ENCODE data around the gene CEACAM21. TPM values are rescaled to one million over a fixed set of nuclear protein-coding genes. Genes with fewer than 3 reads are reported as not detected.

Gene CEACAM21
- total RNA-seq, 1 experiment from 2014 or later = not detected

- no peak overlapping the region for H3K14ac ChIP-seq (ENCODE audit: insufficient read depth, low read length)
- no peak overlapping the region for H2AK5ac ChIP-seq (ENCODE audit: insufficient read length, low read length)
- H2BK5ac ChIP-seq (ENCODE audit: insufficient read length, low read length) = no peak overlapping the region
- Mint-ChIP-seq H3K4me1 (no peaks in the 10 kb centered on the region), H3K27ac (no peak overlapping the region), H3K27me3 (ENCODE audit: low read depth) (peaks cover 4% of the 10 kb centered on the region), H3K4me3 (no peak overlapping the region), H3K36me3 (ENCODE audit: insufficient read depth in 1 of 3, low read depth in 3 of 3) (peaks cover 0 to 25% (median 8%) of the 10 kb centered on the region in 3 experiments; a peak in 4 of 7 replicates), H3K9me3 (peaks cover 79 to 94% of the 10 kb centered on the region in 2 experiments)
- no peak overlapping the region for H2BK12ac ChIP-seq (ENCODE audit: insufficient read length, low read depth, low read length)
- no peaks in the 10 kb centered on the region for H4K20me1 ChIP-seq (ENCODE audit: control insufficient read depth, insufficient read depth, insufficient read length)
- no peak overlapping the region for H3K27ac ChIP-seq (ENCODE audit: insufficient read length, low read depth, low read length)
- H3K79me2 ChIP-seq (ENCODE audit: insufficient read depth, low read length) = no peaks in the 10 kb centered on the region
- TF ChIP-seq, protein P1, sequence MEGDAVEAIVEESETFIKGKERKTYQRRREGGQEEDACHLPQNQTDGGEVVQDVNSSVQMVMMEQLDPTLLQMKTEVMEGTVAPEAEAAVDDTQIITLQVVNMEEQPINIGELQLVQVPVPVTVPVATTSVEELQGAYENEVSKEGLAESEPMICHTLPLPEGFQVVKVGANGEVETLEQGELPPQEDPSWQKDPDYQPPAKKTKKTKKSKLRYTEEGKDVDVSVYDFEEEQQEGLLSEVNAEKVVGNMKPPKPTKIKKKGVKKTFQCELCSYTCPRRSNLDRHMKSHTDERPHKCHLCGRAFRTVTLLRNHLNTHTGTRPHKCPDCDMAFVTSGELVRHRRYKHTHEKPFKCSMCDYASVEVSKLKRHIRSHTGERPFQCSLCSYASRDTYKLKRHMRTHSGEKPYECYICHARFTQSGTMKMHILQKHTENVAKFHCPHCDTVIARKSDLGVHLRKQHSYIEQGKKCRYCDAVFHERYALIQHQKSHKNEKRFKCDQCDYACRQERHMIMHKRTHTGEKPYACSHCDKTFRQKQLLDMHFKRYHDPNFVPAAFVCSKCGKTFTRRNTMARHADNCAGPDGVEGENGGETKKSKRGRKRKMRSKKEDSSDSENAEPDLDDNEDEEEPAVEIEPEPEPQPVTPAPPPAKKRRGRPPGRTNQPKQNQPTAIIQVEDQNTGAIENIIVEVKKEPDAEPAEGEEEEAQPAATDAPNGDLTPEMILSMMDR (conservative IDR thresholded peaks at IDR 0.05) = no peak
- H2AFZ ChIP-seq (ENCODE audit: low read length) = no peak overlapping the region
- H2BK15ac ChIP-seq (ENCODE audit: low read depth, low read length) = no peak overlapping the region
- no peaks in the 10 kb centered on the region for H3K4me1 ChIP-seq (ENCODE audit: insufficient read depth, low read length)
- H3K18ac ChIP-seq (ENCODE audit: insufficient read length, low read depth, low read length) = no peak overlapping the region
- no peak for DNase-seq
- no peak overlapping the region for H4K5ac ChIP-seq (ENCODE audit: insufficient read length, low read depth, low read length)
- H2BK20ac ChIP-seq (ENCODE audit: low read depth, low read length, poor library complexity, severe bottlenecking) = no peak overlapping the region
- no peak overlapping the region for H2BK120ac ChIP-seq (ENCODE audit: low read depth, low read length, poor library complexity, severe bottlenecking)
- H3K9me3 ChIP-seq (ENCODE audit: control insufficient read depth, low read depth, low read length) = peaks cover 24% of the 10 kb centered on the region
- H3T11ph ChIP-seq (ENCODE audit: low read length) = no peak overlapping the region
- H3K4me2 ChIP-seq (ENCODE audit: insufficient read depth, insufficient read length, low read length) = no peak overlapping the region
- H3K23ac ChIP-seq (ENCODE audit: insufficient read length, low read depth, low read length) = no peak overlapping the region
- H3K27me3 ChIP-seq (ENCODE audit: insufficient read depth, low read length) = no peaks in the 10 kb centered on the region
- no peak overlapping the region for H4K91ac ChIP-seq (ENCODE audit: insufficient read length, low read depth, low read length)
- H3K56ac ChIP-seq (ENCODE audit: insufficient read length, low read depth, low read length) = no peak overlapping the region
- H3K4ac ChIP-seq (ENCODE audit: low read depth, low read length) = no peak overlapping the region
- H3K9ac ChIP-seq (ENCODE audit: extremely low read depth, insufficient read length, low read length) = no peak overlapping the region
- H4K8ac ChIP-seq (replicated peaks; ENCODE audit: insufficient read length, low read depth, low read length) = no peak overlapping the region
- H3K79me1 ChIP-seq (ENCODE audit: insufficient read depth, low read depth, low read length, poor library complexity, severe bottlenecking) = no peaks in the 10 kb centered on the region
- H3K23me2 ChIP-seq (ENCODE audit: insufficient read length, low read depth, low read length, poor library complexity, severe bottlenecking) = no peaks in the 10 kb centered on the region
These were observed 15.0 kb downstream of the CEACAM21 start for GRCh38 chr19:41590936-41591335.
